ENCODE measurements around the gene FANCM.
"Not testable (repeated sequence)": the region's sequence is repeated elsewhere in the genome, so short reads cannot be mapped to it uniquely, and the experiment has no call there.

Gene FANCM

GRCh38 chr14:45181329-45181728 is 45.6 kb downstream of the FANCM start:
- Mint-ChIP-seq H3K27ac (no peak overlapping the region), H3K36me3 (ENCODE audit: low read depth) (peaks cover 50% of the 10 kb centered on the region), H3K9me3 (no peaks in the 10 kb centered on the region), H3K4me3 (no peak overlapping the region), H3K4me1 (ENCODE audit: low read depth) (no peaks in the 10 kb centered on the region), H3K27me3 (no peaks in the 10 kb centered on the region)
- no peak for DNase-seq

DNA sequence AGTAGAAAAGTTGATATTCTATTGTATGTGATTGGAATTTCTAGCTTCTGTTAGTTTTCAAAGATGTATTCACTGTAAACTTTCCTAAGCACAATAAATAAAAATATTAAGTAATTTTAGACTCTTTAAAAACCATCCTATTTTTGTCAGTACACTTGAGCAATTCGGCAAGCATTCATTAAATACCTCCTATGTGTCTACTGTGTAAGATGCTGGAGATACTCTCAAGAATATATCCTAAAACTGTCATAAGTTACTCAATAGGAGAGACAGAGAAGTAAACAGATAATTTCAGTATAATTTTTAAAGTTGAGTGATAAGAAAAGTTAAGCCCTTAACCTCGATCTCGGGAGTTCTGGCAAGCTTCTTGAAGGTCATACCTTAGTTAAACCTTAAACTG is 46.1 kb downstream of the FANCM start:
- no peaks in the 10 kb centered on the region for H3K4me1 Mint-ChIP-seq (ENCODE audit: low read depth)
- H3K9me3 Mint-ChIP-seq: no peaks in the 10 kb centered on the region
- DNase-seq: no peak
- H3K27ac Mint-ChIP-seq: no peak overlapping the region
- no peak overlapping the region for H3K4me3 Mint-ChIP-seq
- H3K36me3 Mint-ChIP-seq (ENCODE audit: low read depth): peaks cover 52% of the 10 kb centered on the region
- no peaks in the 10 kb centered on the region for H3K27me3 Mint-ChIP-seq

GRCh38 chr14:45185100-45185814 is 49.5 kb downstream of the FANCM start:
- no peaks in the 10 kb centered on the region for H3K27me3 Mint-ChIP-seq
- no peak for DNase-seq
- H3K4me3 Mint-ChIP-seq: no peak overlapping the region
- no peaks in the 10 kb centered on the region for H3K4me1 Mint-ChIP-seq (ENCODE audit: low read depth)
- peaks cover 65% of the 10 kb centered on the region for H3K36me3 Mint-ChIP-seq (ENCODE audit: low read depth)
- no peaks in the 10 kb centered on the region for H3K9me3 Mint-ChIP-seq
- no peak overlapping the region for H3K27ac Mint-ChIP-seq

DNA sequence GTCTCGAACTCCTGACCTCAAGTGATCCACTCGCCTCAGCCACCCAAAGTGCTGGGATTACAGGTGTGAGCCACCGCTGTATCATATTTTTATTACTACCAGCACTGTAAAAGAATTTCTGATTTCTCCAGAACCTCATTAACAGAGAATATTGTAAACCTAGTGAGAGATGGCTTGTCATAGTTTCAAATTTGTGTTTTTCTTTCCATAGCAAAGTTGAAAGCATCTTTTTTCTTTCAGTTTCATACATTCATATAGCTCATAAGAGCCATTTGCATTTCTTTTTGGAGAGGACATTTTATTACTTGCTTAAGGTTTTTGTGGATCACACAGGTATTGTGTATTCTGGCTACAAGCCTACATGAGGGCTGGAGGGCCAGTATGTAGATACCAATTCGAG is 59.2 kb downstream of the FANCM start:
- Mint-ChIP-seq H3K27me3 (no peaks in the 10 kb centered on the region), H3K4me1 (ENCODE audit: low read depth) (peaks cover 12% of the 10 kb centered on the region), H3K36me3 (ENCODE audit: low read depth) (peaks cover 58% of the 10 kb centered on the region), H3K4me3 (no peak overlapping the region), H3K27ac (peak overlapping the region; percentile 38), H3K9me3 (no peaks in the 10 kb centered on the region)
- no peak for DNase-seq

DNA sequence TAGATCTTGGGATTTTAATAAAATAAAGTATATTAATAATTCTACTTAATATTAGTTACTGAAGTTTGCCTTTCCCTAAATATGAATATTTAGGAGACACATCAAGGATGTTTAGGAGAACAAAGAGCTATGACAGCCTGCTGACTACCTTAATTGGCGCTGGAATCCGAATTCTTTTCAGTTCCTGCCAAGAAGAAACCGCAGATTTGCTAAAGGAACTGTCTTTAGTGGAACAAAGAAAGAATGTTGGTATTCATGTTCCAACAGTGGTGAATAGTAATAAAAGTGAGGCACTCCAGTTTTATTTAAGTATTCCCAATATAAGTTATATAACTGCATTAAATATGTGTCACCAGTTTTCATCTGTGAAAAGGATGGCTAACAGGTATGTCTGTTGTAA is 62.8 kb downstream of the FANCM start:
- no peaks in the 10 kb centered on the region for H3K27me3 Mint-ChIP-seq
- H3K27ac Mint-ChIP-seq: no peak overlapping the region
- DNase-seq: no peak
- H3K9me3 Mint-ChIP-seq: no peaks in the 10 kb centered on the region
- peaks cover 22% of the 10 kb centered on the region for H3K4me1 Mint-ChIP-seq (ENCODE audit: low read depth)
- H3K4me3 Mint-ChIP-seq: no peak overlapping the region
- peaks cover 71% of the 10 kb centered on the region for H3K36me3 Mint-ChIP-seq (ENCODE audit: low read depth)

DNA sequence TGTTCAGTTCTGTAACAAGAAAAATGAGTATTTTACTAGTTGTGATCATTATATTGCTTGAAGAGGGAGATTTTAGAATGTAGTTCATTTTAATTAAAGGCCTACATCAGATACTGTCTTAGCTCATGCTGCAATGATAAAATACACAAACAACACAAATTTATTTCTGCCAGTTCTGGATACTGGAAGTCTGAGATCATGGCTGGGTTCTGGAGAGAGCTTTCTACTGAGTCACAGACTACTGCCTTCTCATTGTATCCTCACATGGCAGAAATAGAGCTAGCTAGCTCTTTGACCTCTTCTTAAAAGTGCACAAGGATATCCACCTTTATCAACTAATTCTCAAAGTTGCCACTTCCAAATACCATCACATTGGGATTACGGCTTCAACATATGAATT is 63.5 kb downstream of the FANCM start:
- no peak for DNase-seq
- peaks cover 22% of the 10 kb centered on the region for H3K4me1 Mint-ChIP-seq (ENCODE audit: low read depth)
- no peaks in the 10 kb centered on the region for H3K27me3 Mint-ChIP-seq
- H3K4me3 Mint-ChIP-seq: no peak overlapping the region
- peaks cover 70% of the 10 kb centered on the region for H3K36me3 Mint-ChIP-seq (ENCODE audit: low read depth)
- H3K9me3 Mint-ChIP-seq: no peaks in the 10 kb centered on the region
- H3K27ac Mint-ChIP-seq: no peak overlapping the region

- H3K9me3 Mint-ChIP-seq: no peaks in the 10 kb centered on the region
- no peak for DNase-seq
- peak overlapping the region; percentile 18 for H3K27ac Mint-ChIP-seq
- H3K27me3 Mint-ChIP-seq: no peaks in the 10 kb centered on the region
- peaks cover 10% of the 10 kb centered on the region for H3K4me1 Mint-ChIP-seq (ENCODE audit: low read depth)
- no peak overlapping the region for H3K4me3 Mint-ChIP-seq
- H3K36me3 Mint-ChIP-seq (ENCODE audit: low read depth): peaks cover 64% of the 10 kb centered on the region
These were observed 66.2 kb downstream of the FANCM start for GRCh38 chr14:45201905-45202304.

- Mint-ChIP-seq H3K9me3 (no peaks in the 10 kb centered on the region), H3K4me1 (ENCODE audit: low read depth) (peaks cover 10% of the 10 kb centered on the region), H3K4me3 (no peak overlapping the region), H3K27me3 (no peaks in the 10 kb centered on the region), H3K27ac (no peak overlapping the region), H3K36me3 (ENCODE audit: low read depth) (peaks cover 68% of the 10 kb centered on the region)
- DNase-seq: no peak
These were observed 68.5 kb downstream of the FANCM start for GRCh38 chr14:45204241-45204640.

GRCh38 chr14:45210159-45210558 is 74.4 kb downstream of the FANCM start:
- Mint-ChIP-seq H3K27ac (no peak overlapping the region), H3K36me3 (ENCODE audit: low read depth) (peaks cover 85% of the 10 kb centered on the region), H3K4me3 (no peak overlapping the region), H3K4me1 (ENCODE audit: low read depth) (no peaks in the 10 kb centered on the region), H3K9me3 (no peaks in the 10 kb centered on the region), H3K27me3 (no peaks in the 10 kb centered on the region)
- DNase-seq: no peak

- no peaks in the 10 kb centered on the region for H3K4me1 Mint-ChIP-seq (ENCODE audit: low read depth)
- no peaks in the 10 kb centered on the region for H3K9me3 Mint-ChIP-seq
- H3K4me3 Mint-ChIP-seq: no peak overlapping the region
- H3K36me3 Mint-ChIP-seq (ENCODE audit: low read depth): peaks cover 82% of the 10 kb centered on the region
- DNase-seq: no peak
- H3K27ac Mint-ChIP-seq: no peak overlapping the region
- H3K27me3 Mint-ChIP-seq: no peaks in the 10 kb centered on the region
These were observed 75.6 kb downstream of the FANCM start for GRCh38 chr14:45211295-45211694.

GRCh38 chr14:45212231-45212630 is 76.5 kb downstream of the FANCM start:
- H3K27me3 Mint-ChIP-seq: no peaks in the 10 kb centered on the region
- peaks cover 82% of the 10 kb centered on the region for H3K36me3 Mint-ChIP-seq (ENCODE audit: low read depth)
- no peaks in the 10 kb centered on the region for H3K4me1 Mint-ChIP-seq (ENCODE audit: low read depth)
- H3K27ac Mint-ChIP-seq: no peak overlapping the region
- no peak for DNase-seq
- H3K9me3 Mint-ChIP-seq: no peaks in the 10 kb centered on the region
- no peak overlapping the region for H3K4me3 Mint-ChIP-seq

DNA sequence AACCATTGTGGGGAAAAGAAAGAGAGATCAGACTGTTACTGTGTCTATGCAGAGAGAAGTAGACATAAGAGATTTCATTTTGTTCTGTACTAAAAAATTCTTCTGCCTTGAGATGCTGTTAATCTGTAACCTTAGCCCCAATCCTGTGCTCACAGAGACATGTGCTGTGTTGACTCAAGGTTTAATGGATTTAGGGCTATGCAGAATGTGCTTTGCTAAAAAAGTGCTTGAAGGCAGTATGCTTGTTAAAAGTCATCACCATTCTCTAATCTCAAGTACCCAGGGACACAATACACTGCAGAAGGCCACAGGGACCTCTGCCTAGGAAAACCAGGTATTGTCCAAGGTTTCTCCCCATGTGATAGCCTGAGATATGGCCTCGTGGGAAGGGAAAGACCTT is 78.0 kb downstream of the FANCM start:
- H3K9me3 Mint-ChIP-seq; DNase-seq; H3K27ac Mint-ChIP-seq; H3K27me3 Mint-ChIP-seq; H3K4me1 Mint-ChIP-seq (ENCODE audit: low read depth); H3K4me3 Mint-ChIP-seq: not testable (repeated sequence)
- peaks cover 86% of the 10 kb centered on the region for H3K36me3 Mint-ChIP-seq (ENCODE audit: low read depth)

- not testable (repeated sequence) for H3K27me3 Mint-ChIP-seq; H3K4me1 Mint-ChIP-seq (ENCODE audit: low read depth); H3K27ac Mint-ChIP-seq; H3K9me3 Mint-ChIP-seq; H3K4me3 Mint-ChIP-seq; DNase-seq
- H3K36me3 Mint-ChIP-seq (ENCODE audit: low read depth): peaks cover 88% of the 10 kb centered on the region
These were observed 78.6 kb downstream of the FANCM start for GRCh38 chr14:45214341-45214740.

DNA sequence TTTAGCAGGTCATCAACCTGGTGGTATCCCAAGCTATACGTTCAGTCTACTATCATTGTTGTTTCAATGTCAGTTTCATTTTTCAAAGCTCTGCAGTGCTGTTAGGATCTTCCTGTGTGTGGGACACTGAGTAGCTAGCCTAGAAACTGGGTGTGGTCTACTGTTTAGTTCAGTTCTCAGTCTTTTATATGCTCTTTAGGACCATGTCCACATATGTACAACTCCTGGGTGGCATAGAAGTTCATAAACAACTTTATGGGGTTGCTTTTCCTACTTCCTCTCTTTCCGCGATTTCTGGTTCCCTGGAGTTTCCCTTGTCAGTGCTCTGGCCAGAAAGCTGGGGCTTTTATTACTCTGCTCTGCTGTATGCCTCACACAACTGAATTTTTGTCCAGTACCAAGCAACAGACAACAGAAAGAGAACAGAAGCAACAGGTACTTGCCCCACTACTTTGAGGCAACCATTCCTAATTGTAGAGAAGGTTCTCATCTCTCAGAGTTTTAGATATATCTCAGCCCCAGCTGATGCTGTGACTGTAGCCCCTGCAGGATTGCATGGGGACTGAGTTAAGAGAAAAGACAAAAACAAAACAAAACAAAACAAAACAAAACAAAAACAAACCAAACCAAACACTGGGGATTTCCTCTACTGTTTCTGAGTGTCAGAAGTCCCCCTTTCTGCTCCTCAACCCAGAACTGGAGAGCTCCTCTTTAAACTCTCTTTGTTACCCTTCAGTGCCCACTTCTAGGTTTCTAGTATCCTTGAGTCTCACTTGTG is 86.9 kb downstream of the FANCM start:
- Mint-ChIP-seq H3K36me3 (ENCODE audit: low read depth) (peaks cover 81% of the 10 kb centered on the region), H3K27me3 (no peaks in the 10 kb centered on the region), H3K27ac (no peak overlapping the region), H3K4me3 (no peak overlapping the region), H3K4me1 (ENCODE audit: low read depth) (peaks cover 8% of the 10 kb centered on the region), H3K9me3 (no peaks in the 10 kb centered on the region)
- DNase-seq: no peak

DNA sequence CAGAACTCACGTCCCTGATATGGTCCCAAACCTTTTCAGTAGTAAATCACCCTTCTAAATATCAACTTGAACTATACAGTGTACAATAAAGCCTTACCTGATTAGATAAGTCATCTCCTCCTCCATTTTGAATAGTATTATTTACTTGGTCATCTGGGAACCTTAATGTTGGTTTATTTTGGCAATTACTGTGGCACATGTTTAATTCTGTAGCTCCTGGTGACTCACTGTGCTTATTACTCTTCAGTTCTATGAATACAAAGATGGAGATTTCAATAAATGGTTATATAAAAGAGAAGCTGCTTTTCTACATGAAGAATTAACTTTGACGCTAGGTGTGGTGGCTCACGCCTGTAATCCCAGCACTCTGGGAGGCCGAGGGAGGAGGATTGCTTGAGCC is 91.8 kb downstream of the FANCM start:
- DNase-seq: no peak
- Mint-ChIP-seq H3K4me3 (no peak overlapping the region), H3K27ac (no peak overlapping the region), H3K9me3 (no peaks in the 10 kb centered on the region), H3K4me1 (ENCODE audit: low read depth) (peaks cover 8% of the 10 kb centered on the region), H3K36me3 (ENCODE audit: low read depth) (peaks cover 90% of the 10 kb centered on the region), H3K27me3 (no peaks in the 10 kb centered on the region)

Data from activated T-cell treated with anti-CD3 and anti-CD28 coated beads, Interleukin-2, amount 50 U/mL, for 24 hours (primary cell).